Activated T-cell treated with anti-CD3 and anti-CD28 coated beads, Interleukin-2, amount 50 U/mL, for 72 hours (primary cell): ENCODE results near the gene WWOX. TPM values are rescaled to one million over a fixed set of nuclear protein-coding genes. Genes with fewer than 3 reads are reported as not detected.

ENCODE experiments used
- ATAC-seq, 2 donors: fragments of 150-1000 bp; cut with Tn5 transposase; replicated peaks in 1 of 2; 2 replicates each; pipeline ENCODE4 v1.10.0; 2021; ENCODE audit warnings: moderate library complexity in 2 of 2, mild to moderate bottlenecking in 1 of 2
- DNase-seq, 2 donors: peaks; one replicate each; pipeline ENCODE4 v3.0.0; 2021 to 2022; ENCODE audit warnings: mixed read lengths in 1 of 2
- H3K27ac Mint-ChIP-seq: one replicate; pipeline ENCODE4 v1.8.0; 2022; ENCODE audit warnings: mild to moderate bottlenecking, moderate library complexity, mixed read lengths
- H3K27me3 Mint-ChIP-seq: one replicate; pipeline ENCODE4 v1.8.0; 2022; ENCODE audit warnings: low read depth, mixed read lengths
- H3K36me3 Mint-ChIP-seq, 2 donors: one replicate each; pipeline ENCODE4 v1.8.0; 2022; ENCODE audit warnings: mixed read lengths in 2 of 2, mild to moderate bottlenecking in 1 of 2; ENCODE audit not compliant: insufficient read depth in 2 of 2
- H3K4me1 Mint-ChIP-seq: one replicate; pipeline ENCODE4 v1.8.0; 2022; ENCODE audit warnings: low read depth, mixed read lengths
- H3K4me3 Mint-ChIP-seq, 2 donors: one replicate each; pipeline ENCODE4 v1.8.0; 2022; ENCODE audit warnings: mild to moderate bottlenecking in 2 of 2, mixed read lengths in 2 of 2, moderate library complexity in 2 of 2
- H3K9me3 Mint-ChIP-seq, 2 donors: one replicate each; pipeline ENCODE4 v1.8.0; 2022; ENCODE audit warnings: mixed read lengths in 2 of 2
- total RNA-seq, 2 donors: library from RNA; stranded (reverse); gene quantifications; one replicate each; pipeline ENCODE4 v1.2.3, GENCODE V29; 2022

WWOX gene
- total RNA-seq, 2 donors from 2014 or later = 21.2 to 21.5 TPM

DNA sequence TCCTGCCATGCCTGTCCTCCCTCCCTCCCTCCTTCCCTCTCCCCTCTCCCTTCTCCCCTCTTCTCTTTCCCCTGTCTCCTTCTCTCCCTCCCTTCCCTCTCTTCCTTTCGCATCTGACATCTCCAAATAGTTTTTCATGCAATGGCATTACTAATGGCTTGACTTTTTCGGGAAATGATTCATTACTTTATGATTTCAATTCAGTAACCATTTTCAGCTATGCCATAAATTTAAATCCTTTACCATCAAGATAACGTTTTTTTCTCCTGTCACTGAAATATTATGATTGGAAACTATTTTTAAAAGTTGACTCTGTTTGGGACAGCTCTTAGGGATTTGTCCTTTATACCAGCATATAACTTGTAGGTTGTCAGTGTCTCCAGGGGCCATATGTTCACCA is 201.0 kb downstream of the WWOX start:
- H3K9me3 Mint-ChIP-seq = no peaks in the 10 kb centered on the region
- no peak for DNase-seq
- no peaks in the 10 kb centered on the region for H3K27me3 Mint-ChIP-seq
- ATAC-seq = no peak
- no peak overlapping the region for H3K27ac Mint-ChIP-seq
- no peaks in the 10 kb centered on the region for H3K36me3 Mint-ChIP-seq
- no peaks in the 10 kb centered on the region for H3K4me1 Mint-ChIP-seq
- H3K4me3 Mint-ChIP-seq = no peak overlapping the region

DNA sequence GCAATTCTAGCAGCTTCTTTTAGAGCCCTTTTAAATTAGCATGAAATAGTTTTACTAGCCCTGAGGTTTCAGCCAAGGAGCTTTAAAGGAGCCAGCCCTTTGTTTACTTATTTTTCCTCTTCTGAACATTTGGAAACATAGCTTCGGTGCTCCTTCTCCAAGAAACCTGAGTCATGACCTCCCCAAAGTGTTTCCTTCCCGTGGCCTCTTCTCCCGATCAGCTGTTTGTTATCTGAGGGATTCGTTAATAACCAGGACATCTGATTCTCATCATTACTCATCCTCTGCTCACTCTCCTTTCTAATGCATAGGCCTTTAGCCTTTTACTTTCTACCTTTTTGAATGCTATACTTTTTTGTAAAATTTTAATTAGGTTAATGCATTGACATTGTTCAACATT is 204.5 kb downstream of the WWOX start:
- DNase-seq (no peak), ATAC-seq (no peak)
- H3K4me3 Mint-ChIP-seq = no peak overlapping the region
- H3K27me3 Mint-ChIP-seq = no peaks in the 10 kb centered on the region
- H3K4me1 Mint-ChIP-seq = no peaks in the 10 kb centered on the region
- no peaks in the 10 kb centered on the region for H3K9me3 Mint-ChIP-seq
- H3K27ac Mint-ChIP-seq = no peak overlapping the region
- no peaks in the 10 kb centered on the region for H3K36me3 Mint-ChIP-seq

DNA sequence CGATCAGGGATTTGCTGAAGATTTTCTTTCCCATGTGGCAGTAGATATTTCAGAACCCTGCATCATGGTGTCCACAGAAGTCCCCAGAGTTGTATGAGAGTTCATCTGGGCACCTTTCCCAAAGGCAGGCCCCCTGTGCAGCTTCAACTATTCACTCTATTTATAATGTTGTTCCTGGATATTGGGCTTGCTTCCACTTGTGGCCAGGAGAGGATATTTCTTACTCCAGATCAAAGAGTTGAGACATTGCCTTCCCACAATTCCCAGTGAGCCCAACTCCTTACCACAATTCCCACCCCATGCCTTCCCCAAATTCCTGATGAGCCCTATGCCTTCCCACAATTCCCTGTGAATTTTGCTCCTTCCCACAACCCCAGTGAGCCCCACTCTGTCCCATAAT is 206.9 kb downstream of the WWOX start:
- Mint-ChIP-seq H3K27ac (no peak overlapping the region), H3K36me3 (no peaks in the 10 kb centered on the region), H3K4me1 (peaks cover 8% of the 10 kb centered on the region), H3K27me3 (no peaks in the 10 kb centered on the region), H3K9me3 (no peaks in the 10 kb centered on the region), H3K4me3 (no peak overlapping the region)
- DNase-seq = no peak
- ATAC-seq = no peak

DNA sequence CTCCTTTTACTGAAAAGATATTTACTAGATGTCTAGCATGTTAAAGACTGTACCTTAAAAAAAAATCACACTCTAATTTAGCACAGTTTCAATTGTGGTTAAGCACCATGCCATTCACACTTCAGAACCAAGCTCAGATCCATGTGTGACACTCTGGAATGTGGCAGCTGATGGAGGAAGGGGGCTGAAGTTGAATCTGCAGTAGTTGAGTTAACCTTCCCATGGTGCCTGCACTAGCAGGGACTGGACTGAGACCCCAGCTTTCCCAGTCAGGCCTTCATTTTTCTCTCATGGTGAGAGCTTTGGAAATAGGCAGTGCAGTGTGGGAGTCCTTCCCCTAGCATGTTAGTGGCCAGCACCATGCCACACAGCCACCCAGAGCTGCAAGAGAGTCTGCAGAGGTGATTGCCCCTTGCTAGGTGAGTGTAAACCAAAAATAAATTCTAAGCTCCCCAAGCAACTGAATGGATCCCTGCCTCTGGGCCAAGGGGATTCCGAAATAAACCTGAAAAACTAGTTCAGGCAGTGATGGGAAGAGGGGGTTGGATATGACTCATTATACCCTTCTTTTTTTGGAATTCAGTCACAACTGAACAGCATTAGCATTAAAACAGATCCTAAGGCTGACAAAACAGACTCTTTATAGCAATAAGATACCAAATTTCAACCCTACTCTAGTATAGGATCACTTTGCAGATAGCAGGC is 208.5 kb downstream of the WWOX start:
- Mint-ChIP-seq H3K27ac (no peak overlapping the region), H3K36me3 (no peaks in the 10 kb centered on the region), H3K4me1 (peaks cover 10% of the 10 kb centered on the region), H3K9me3 (no peaks in the 10 kb centered on the region), H3K27me3 (no peaks in the 10 kb centered on the region), H3K4me3 (no peak overlapping the region)
- ATAC-seq (no peak), DNase-seq (no peak)

DNA sequence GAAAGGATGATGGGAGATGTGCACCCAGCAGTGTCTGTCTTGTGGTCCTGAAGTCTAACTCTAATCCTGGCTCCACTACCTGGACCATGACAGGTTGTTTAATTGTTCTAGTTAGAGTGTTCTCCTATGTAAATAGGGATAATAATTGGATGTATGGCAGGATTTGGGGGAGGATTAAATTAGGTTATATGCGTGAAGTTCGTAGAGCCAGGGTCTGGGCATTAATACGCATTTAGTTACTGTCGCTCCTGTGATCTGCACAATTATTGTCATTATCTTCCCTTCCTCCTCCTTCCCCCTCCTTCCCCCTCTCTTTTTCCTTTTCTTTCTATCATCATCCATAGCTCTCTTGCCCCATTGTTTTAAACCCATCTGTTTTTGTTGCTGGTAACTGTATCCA is 210.3 kb downstream of the WWOX start:
- ATAC-seq (no peak), DNase-seq (no peak)
- Mint-ChIP-seq H3K4me3 (no peak overlapping the region), H3K4me1 (peaks cover 10% of the 10 kb centered on the region), H3K9me3 (no peaks in the 10 kb centered on the region), H3K27me3 (no peaks in the 10 kb centered on the region), H3K36me3 (no peaks in the 10 kb centered on the region), H3K27ac (no peak overlapping the region)

DNA sequence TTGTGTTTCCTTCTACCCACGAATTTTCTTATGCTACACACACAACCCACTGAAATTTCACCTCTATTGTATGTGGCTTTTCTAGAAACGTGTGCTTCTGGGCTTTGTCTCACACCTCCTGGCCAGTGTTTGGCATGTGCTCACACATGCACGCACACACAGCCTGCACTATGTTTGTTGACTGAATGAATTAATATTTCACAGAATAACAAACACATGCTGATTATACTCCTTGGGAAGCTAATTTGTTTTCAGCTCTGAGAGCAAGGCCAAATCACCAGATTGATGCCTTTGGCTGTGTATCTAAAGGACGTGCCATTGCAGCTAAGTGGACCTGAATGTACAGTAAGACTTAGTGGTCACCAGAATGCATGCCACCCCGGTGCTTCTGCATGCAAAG is 210.7 kb downstream of the WWOX start:
- H3K9me3 Mint-ChIP-seq = no peaks in the 10 kb centered on the region

DNA sequence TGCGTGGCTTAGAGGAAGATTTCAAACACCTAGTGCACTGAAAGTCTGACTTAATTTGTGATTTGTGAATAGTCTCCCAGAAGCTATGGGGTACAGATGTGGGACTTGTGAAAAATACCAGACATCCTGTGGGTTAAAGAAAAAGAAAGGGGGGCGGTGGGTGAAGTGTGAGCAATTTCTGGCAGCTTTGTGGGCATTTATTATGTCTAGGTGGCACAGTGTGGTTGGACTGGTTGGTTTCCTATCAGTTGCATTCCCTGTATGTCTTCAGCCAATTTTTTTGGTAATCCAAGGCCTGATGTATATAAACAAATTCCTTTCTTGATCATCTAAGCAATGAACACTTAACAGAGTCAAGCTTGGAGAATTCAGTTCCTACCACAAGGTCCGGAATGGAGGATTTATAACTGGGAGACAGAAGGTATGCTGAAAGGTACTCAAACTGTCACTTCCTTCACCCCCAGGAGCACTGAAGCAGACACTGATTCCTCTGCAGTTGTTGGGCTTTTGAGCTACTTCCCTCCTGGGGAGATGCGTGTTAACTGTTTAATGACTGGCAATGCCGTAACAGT is 211.6 kb downstream of the WWOX start:
- H3K9me3 Mint-ChIP-seq = no peaks in the 10 kb centered on the region
- no peak overlapping the region for H3K4me3 Mint-ChIP-seq
- peak; percentile 1 to 4 for DNase-seq
- peaks cover 10% of the 10 kb centered on the region for H3K4me1 Mint-ChIP-seq
- H3K27me3 Mint-ChIP-seq = no peaks in the 10 kb centered on the region
- ATAC-seq = peak; percentile 38 to 59
- H3K27ac Mint-ChIP-seq = no peak overlapping the region
- H3K36me3 Mint-ChIP-seq = no peaks in the 10 kb centered on the region

More for the DNA sequence above, 210.7 kb downstream of the WWOX start:
- no peak overlapping the region for H3K27ac Mint-ChIP-seq
- no peak for DNase-seq
- H3K4me3 Mint-ChIP-seq = no peak overlapping the region
- H3K27me3 Mint-ChIP-seq = no peaks in the 10 kb centered on the region
- no peak for ATAC-seq
- H3K36me3 Mint-ChIP-seq = no peaks in the 10 kb centered on the region
- H3K4me1 Mint-ChIP-seq = peaks cover 10% of the 10 kb centered on the region

DNA sequence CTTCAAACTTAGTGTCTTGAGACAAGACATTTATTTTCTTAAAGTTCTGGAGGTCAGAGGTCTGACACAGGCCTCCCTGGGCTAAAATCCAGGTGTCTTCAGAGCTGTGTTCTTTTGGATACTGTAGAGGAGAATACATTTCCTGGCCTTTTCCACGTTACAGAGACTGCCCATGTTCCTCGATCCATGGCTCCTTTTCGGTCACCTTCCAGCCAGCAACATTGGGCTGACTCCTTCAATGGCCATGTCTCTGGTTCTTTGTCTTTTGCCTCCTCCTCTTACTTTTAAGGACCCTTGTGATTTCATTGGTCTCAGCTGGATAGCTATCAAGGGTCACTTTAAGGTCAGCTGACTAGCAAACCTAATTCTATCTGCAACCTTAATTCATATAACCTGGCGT is 212.4 kb downstream of the WWOX start:
- no peak for DNase-seq
- H3K36me3 Mint-ChIP-seq = no peaks in the 10 kb centered on the region
- no peaks in the 10 kb centered on the region for H3K27me3 Mint-ChIP-seq
- peaks cover 10% of the 10 kb centered on the region for H3K4me1 Mint-ChIP-seq
- ATAC-seq = no peak
- no peak overlapping the region for H3K27ac Mint-ChIP-seq
- no peak overlapping the region for H3K4me3 Mint-ChIP-seq
- H3K9me3 Mint-ChIP-seq = no peaks in the 10 kb centered on the region

DNA sequence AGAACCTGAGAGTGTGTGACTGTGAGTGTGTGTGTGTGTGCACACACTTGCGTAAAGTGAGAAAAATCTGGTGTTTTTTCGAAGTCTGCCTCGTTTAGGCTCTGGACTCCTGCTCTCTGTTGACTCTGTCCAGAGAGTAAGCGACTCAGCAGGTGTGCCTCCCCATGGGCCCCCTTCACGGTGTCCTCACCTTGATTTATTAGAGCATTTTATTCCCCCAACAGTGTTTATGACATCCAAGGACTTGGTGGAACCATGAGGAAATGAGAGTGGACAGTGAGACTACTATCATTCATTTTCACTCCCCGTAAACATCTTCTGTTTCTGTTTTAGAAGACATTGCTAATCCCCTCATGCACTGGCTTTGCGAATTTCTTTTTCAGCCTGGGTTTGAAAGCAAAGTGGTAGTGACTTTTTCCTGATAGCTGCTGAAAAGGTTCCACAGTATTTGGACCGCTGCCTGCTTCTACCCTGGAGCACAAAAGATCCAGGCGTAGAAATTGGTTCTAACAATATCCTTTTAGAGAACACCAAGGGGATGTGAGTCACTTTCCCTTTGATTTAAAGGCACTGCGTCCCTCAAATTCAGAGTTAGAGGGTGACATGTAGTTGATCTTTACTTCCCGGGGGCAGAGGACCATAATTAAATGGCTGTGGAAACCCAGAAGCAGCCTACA is 218.2 kb downstream of the WWOX start:
- Mint-ChIP-seq H3K27me3 (no peaks in the 10 kb centered on the region), H3K9me3 (no peaks in the 10 kb centered on the region), H3K27ac (no peak overlapping the region), H3K36me3 (no peaks in the 10 kb centered on the region), H3K4me3 (no peak overlapping the region), H3K4me1 (no peaks in the 10 kb centered on the region)
- no peak for DNase-seq
- ATAC-seq = no peak

DNA sequence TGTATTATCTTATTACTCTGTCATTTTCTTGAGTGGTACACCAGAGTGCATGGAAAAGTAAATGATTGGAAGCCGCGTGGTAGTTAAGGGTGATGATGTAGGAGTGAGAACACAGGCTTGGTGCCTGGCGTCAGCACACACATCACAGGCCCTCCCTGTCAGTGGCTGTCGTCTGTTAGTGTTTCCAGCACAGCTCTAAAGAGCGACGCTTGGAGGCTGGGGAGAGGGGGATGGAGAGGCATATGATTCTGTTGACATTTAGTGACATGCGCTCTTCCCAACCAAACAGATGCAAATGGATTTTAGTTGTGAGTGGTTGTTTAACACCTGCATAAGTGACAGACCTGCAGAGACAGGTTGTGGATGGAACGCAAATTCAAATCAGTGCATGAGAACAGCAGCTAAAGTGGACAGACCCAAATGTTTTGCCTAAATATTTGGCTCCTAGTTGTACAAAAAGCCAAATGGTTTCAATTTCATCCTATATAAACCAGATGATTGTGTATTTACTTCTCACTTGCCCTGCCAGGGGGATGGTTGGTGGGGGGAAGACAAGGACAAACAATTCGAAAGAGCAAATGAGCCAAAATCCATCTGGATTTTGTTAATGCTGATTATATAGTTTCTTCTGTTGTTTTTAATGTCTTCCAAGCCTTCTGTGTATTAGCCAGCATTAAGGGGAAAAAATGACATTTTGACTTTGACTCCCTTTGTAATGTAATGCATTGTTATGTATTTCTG is 222.3 kb downstream of the WWOX start:
- Mint-ChIP-seq H3K4me3 (no peak overlapping the region), H3K4me1 (no peaks in the 10 kb centered on the region), H3K9me3 (no peaks in the 10 kb centered on the region), H3K36me3 (no peaks in the 10 kb centered on the region), H3K27me3 (no peaks in the 10 kb centered on the region), H3K27ac (no peak overlapping the region)
- no peak for DNase-seq
- no peak for ATAC-seq

DNA sequence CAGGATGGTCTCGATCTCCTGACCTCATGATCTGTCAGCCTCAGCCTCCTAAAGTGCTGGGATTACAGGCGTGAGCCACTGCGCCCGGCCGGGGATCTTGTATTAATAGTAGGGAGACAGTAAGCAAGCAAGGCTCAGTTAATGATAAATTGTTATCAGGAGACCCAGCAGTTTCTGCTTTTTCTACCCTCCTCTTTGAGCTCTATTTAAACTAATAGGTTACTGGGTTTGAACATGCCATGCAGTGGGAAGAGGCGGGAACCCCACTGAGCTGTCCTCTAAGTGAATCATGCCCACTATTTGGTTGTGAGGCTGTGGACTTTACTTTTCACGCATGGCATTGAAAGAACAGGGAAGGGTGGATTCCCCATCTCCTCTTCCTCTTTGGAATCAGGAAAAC is 223.9 kb downstream of the WWOX start:
- DNase-seq = no peak

DNA sequence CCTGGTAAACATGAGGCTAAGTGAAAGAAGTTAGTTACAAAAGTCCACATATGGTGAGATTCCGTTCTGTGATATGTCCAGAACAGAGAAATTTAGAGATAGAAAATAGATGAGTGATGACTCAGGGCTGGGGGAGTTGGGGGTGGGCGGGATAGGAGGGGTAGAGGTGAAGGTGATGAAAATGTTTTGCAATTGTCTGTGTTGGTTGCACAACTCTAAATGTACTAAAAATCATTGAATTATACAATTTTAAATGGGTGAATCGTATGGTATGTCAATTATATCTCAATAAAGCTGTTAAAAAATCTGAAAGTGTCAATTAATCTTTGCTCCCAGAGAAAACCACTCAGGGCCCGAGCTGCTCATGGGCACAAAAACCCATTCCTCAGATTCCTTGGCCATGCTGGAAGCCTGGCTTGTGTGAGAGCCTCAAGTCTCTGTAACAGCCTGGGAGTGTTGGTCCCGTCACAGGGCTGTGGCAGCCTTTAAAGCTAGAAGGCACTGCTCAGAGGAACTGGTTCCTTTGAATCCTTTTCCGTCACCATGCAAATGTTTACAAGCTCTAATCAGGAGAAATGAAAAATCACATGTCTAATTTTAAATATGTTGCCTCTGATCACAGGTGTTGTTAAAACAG is 225.3 kb downstream of the WWOX start:
- no peak overlapping the region for H3K27ac Mint-ChIP-seq
- H3K4me1 Mint-ChIP-seq = no peaks in the 10 kb centered on the region
- no peaks in the 10 kb centered on the region for H3K36me3 Mint-ChIP-seq
- no peak overlapping the region for H3K4me3 Mint-ChIP-seq
- no peaks in the 10 kb centered on the region for H3K9me3 Mint-ChIP-seq
- DNase-seq (no peak), ATAC-seq (no peak)
- H3K27me3 Mint-ChIP-seq = no peaks in the 10 kb centered on the region

More for the DNA sequence above, 223.9 kb downstream of the WWOX start:
- Mint-ChIP-seq H3K4me1 (no peaks in the 10 kb centered on the region), H3K27me3 (no peaks in the 10 kb centered on the region), H3K36me3 (no peaks in the 10 kb centered on the region), H3K9me3 (no peaks in the 10 kb centered on the region), H3K4me3 (no peak overlapping the region), H3K27ac (no peak overlapping the region)
- no peak for ATAC-seq
